Activated CD8-positive, alpha-beta memory T cell treated with anti-CD3 and anti-CD28 coated beads, Interleukin-2, amount 50 U/mL, for 24 hours (primary cell): ENCODE data around the gene BTD.

ENCODE experiments used
- DNase-seq: peaks from one replicate; pipeline ENCODE4 v3.0.0-alpha.2; 2020; ENCODE audit errors: extremely low read depth

The BTD gene

DNA sequence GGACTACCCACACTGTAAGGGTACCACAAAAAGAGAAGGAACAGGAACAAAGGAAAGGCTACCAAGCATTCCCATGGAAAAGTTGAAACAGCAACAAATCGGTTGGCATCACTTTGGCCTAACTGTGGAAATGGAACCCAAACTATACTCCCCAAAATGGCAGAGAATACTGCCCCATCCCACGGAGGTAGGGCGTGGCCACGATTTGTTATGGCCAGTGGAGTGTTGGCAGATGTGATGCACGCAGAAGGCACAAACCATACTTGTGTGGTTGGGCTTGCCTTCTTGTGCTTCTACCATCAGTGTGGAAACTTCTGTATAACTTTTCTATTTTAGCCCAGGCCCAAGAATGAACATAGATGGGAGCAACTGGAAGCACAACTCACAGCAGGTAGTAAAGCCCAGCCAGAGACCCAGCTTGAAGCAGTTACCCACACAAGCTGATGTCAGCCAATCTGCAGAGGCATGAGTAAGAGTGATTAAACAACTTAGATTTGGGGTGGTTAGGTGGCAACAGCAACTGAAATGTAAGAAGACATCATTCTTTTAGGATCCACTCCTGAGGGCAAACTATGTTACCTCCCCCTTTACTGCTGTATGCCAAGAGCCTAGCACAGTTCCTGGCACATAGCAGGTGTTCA lies 64.1 kb downstream of the BTD start:
- no peak for DNase-seq

DNA sequence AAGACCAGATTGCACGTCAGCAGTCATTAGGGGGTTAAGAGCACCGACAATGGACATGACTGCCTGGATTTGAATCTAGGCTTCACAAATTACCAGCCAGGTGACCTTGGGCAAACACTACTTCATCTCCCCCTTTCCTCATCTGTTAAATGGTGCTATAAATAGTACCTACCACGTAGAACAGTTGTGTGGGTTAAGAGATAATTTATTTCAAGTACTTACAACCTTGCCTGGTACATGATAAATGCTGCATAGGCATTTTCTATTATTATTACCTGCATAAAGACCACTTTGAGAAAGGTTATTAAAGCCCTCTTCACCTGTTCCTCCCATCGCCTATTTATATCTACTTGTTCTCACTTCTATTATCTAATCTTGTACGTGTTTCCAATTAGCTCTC lies 64.7 kb downstream of the BTD start:
- no peak for DNase-seq

DNA sequence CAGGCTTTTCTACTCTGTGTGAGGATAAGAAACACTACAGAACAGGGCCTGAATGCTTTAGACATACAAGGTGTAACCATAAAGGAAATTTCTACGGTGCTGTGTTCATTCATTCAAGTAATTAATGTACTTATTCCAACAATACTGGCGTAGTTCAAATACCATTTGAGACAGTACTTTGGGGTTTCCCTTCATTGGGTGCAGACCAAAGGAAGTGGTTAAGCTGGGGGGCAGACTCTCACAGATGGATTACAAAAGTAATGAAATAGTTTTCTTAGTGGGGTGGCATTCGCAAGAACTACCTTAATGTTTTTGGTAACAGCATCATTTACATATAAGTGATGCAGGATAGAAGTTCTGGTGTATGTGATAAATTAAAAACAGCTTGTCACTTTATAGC lies 65.9 kb downstream of the BTD start:
- DNase-seq, result no peak

DNA sequence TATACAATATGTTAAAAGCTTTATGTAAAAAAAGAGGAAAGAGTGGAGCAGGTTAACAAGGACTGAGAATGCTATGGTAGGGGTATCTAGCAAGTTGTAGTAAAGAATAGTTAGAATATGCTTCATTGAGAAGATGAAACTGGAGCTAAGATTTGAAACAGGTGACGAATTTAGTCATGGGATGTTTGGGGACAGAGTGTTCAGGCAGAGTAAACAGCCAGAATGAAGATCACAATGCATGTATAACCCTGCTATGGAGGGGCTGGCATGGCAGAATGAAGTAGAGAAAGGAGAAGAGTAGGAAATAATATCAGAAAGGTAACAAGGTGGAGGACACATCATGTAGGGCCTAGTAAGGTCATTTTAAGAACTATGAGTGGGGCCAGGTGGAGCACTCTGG lies 72.0 kb downstream of the BTD start:
- DNase-seq, result no peak

DNA sequence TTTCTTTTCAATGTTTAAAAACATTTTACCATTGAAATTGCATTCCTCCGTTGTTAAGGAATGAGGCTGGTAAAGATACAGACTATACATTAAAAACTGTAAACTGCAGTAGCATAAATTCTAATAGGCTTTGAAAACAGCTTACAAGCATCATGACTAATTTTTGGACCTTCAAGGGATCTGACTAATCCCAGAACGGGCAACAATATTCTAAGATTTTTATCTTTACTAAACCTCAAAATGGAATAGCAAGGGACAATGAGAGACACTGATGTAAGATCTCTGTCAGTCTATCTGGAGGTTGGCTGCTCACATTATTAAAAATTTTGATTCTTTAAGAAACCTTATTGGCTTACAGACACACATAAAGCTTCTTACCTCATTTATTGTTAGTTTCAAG lies 74.7 kb downstream of the BTD start:
- no peak for DNase-seq

DNA sequence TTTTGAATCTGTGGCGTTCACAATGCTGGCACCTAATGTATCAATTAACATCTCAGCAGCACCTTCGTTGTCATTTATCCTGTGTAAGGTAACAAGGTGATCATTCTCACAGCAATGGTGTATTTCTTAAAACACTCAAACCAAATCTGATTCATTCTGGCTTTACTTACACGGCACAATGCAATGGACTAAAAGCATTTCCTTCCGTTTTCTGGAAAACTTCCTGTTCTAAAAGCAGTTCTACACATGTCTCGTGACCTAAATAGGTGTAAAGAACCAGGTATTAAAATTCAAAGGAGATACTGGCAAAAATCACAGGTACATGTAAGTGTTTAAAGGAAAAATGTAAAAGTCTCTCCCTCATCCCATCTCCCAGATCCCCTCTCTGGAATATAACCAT lies 77.8 kb downstream of the BTD start:
- DNase-seq, result no peak

DNA sequence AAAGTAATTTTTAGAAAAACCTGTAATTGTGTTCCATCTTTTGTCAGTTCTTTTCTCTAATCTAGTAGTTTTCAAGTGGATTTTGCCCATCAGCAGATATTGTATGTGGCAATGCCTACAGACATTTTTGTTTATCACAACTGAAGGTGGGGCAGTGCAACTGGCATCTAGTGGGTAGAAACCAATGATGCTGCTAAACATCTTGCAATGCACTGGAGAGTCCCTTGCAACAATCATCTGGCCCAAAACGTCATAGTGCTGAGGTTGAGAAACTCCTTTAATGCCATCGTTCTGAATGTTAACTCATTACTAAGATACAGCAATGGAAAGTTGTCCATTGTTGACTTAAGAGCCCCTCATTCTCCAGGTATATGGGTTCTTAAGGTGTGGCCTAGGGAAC lies 80.1 kb downstream of the BTD start:
- DNase-seq, result no peak

DNA sequence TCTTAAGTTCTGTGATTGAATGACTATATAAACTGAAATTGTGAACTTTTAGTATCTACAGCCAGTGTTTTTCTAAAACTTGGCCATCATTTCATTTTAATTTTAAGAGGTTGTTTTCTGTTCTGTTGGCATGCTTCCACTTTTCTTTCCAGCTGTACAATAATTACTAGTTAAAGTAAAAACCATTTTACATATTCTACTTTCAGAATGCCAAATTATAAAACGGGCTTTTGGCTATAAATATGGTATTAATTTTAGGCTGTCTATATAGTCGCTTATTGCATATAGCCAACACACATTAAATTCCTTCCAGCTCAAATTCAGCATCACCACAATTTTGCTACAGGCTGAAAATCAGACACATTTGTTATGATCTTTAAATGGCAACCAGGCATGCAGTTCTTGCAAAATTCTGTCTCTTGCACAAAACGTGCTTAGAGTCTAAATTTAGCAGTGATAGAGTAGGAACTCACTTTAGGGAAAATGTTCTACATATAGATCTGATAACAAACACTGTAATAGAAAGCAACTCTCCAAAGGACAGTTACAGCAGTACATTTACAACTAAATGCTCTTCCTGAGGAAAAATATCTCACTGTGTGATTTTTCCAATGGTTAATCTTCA lies 81.1 kb downstream of the BTD start:
- DNase-seq, result no peak

DNA sequence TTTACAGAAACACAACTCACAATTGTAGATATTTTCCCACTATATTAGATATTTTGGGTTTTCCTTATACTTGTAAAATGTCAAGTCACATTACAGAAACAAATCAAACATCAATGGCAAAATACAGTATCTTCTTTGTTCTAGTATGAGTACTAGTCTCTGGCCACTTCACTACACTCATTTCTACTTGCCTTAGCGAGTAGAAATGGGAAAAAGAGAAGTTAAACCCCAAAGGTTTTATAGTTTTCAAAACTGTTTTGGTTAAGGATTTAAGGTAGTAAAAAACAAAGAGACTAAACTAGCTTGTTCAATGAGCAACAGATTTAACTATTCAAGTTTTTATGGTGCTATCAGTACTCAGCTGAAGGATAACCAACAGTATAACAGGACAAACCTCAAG lies 81.7 kb downstream of the BTD start:
- no peak for DNase-seq

DNA sequence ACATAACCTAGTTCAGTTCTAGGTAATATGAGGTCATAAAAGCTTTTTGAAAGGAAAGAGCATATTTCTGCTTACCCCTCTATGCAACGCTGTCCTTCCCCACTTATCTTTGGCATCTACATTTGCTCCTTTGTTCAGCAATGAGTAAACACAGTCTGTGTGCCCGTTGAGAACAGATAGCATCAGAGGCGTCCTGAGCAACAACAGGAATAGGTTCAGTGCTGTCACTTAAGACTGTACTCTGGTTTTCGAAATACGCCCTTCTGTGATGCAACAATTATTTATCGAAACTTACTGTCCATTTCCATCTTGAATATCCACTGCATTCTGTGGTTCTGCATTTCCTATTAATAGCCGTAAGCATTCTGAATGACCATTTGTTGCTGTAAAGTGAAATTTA lies 84.4 kb downstream of the BTD start:
- DNase-seq, result no peak

DNA sequence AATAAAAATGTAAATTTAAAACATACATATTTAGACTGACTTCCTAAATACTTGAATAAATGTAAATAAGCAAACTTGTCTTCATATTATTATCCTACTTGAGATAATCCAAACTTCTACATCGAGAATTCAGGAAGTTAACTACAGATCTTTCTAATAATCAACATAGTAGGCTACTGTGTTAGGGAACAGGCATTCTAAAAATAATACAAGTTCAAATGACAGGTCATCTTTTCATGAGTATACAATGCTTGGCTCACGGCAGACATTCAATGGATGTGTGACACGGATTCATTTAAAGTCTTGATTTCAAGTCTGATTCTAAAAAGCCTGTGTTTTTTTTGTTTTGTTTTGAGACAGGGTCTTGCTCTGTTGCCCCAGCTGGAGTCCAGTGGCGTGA lies 88.7 kb downstream of the BTD start:
- no peak for DNase-seq

DNA sequence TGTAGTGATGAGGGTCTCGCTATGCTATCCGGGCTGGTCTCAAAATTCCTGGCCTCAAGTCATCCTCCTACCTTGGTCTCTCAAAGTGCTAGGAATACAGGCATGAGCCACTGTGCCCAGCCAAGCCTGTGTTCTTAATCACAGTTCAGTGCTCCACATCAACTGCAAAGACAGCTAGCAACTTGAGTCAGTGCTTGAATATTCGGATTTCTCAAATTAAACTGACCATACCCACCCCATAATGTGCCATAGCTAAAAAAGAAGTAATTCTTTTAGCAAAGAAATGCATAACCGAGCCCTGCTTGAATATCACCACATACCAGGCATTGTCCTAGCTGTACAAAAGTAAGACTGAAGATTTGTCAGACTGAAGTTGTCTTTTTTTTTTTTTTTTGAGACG lies 89.2 kb downstream of the BTD start:
- DNase-seq, result no peak

DNA sequence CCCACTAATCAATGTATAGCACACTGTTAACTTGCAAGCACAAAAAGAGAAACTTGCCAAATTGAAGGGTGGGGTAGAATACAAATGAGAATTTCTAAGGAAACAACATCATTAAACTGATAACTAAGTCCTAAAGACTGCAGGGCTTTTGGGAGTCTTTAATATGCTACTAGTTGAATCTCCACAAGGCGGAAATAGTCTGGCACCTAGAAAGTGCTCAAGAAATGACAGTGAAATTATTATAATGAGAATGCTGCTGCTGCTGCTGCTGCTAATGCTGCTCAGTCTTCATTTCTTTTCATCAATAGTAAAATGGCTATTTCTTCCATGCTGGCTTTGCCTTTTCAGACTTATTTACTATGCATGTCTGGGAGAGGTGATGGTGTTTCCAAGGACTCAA lies 91.8 kb downstream of the BTD start:
- no peak for DNase-seq

DNA sequence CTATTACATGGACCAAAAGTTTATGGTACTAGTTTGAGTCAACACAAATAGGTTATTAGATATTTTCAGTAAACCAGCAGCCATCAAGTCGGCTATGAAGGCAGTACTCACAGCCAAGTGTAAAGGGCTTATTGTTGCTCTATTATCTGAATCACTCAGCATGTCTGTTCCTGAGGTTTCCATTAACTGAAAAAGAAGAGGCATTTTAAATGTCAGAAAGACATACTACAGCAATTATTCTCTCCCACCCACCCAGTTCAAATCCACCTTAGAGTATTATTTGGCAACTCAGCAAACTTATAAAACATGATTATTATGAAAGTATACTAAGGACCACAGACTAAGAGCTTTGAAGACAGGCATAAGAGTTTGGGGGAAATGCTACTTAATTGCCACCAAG lies 93.1 kb downstream of the BTD start:
- DNase-seq, result no peak
